ENCODE results near the gene MITF.

- no peak for TF ChIP-seq CTCF (IDR thresholded peaks at IDR 0.05)
- TF ChIP-seq POLR2AphosphoS5 (IDR thresholded peaks at IDR 0.05; ENCODE audit: insufficient read depth in 1 of 2, low read depth in 1 of 2), result no peak
Observed at GRCh38 chr3:69776920-69777581, 37.8 kb downstream of the MITF start.
